ENCODE measurements around the gene SLC2A1.

DNA sequence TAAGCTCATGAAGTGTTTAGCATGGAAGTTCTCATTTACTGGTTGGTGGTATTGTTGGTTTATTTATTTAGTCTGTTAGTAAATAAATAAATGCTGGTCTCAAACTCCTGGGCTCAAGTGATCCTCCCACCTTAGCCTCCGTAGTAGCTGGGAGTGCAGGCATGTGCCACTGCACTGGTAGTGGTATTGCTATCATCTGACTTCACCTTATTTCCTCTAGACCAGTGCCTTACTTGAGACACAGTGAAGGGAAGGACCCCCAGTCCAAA, 1.4 kb upstream of the SLC2A1 start:
- TF ChIP-seq, protein P1, sequence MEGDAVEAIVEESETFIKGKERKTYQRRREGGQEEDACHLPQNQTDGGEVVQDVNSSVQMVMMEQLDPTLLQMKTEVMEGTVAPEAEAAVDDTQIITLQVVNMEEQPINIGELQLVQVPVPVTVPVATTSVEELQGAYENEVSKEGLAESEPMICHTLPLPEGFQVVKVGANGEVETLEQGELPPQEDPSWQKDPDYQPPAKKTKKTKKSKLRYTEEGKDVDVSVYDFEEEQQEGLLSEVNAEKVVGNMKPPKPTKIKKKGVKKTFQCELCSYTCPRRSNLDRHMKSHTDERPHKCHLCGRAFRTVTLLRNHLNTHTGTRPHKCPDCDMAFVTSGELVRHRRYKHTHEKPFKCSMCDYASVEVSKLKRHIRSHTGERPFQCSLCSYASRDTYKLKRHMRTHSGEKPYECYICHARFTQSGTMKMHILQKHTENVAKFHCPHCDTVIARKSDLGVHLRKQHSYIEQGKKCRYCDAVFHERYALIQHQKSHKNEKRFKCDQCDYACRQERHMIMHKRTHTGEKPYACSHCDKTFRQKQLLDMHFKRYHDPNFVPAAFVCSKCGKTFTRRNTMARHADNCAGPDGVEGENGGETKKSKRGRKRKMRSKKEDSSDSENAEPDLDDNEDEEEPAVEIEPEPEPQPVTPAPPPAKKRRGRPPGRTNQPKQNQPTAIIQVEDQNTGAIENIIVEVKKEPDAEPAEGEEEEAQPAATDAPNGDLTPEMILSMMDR (IDR thresholded peaks at IDR 0.05), result no peak
- no peak for TF ChIP-seq POLR2A (IDR thresholded peaks at IDR 0.05)
- no peak for TF ChIP-seq POLR2AphosphoS5 (IDR thresholded peaks at IDR 0.05)
